RWPE1 (cell line): ENCODE results near the gene LRMDA.

ENCODE experiments used
- CTCF ChIA-PET: fragments of 350-600 bp; sonication (Branson Sonifier 250); formaldehyde crosslinking; extraction: SDS; loops from one replicate; lab custom pipeline; 2021; lab: Yijun Ruan, JAX
- POLR2A ChIA-PET: fragments of 400-600 bp; formaldehyde crosslinking; extraction: SDS; loops from one replicate; lab custom pipeline; 2020; ENCODE audit warnings: antibody characterized with exemption; ENCODE audit not compliant: low non-redundant PET; lab: Yijun Ruan, JAX
- DNase-seq: peaks from one replicate; pipeline ENCODE4 v3.0.0; 2012; ENCODE audit warnings: low spot score
- H3K27ac ChIP-seq: fragments of 450-650 bp; 2 replicates; pipeline ENCODE4 v1.5.1; 2017
- CTCF ChIP-seq: fragments of 450-650 bp; conservative IDR thresholded peaks from 2 replicates; pipeline ENCODE4 v1.5.1; 2017; ENCODE audit warnings: low read depth, mild to moderate bottlenecking

The LRMDA gene

DNA sequence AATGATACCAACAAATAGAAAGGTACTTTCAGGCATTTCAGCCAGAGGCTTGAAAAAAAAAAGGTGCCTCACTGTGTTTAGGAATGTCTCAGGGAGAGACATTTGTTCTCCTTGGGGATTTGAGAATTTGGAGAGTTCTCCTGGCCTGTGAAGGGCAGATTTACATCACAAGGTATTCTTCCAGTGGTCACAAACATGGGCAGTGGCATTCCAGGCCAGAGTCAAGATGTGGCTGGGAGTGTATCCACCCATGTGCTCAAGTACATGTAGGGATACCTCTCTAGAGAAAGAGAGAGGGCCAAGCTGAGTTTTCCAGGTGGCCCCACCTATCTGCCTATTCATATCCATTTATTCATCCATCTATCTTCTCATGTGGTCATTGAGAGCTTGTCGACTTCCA lies 253.8 kb downstream of the LRMDA start:
- H3K27ac ChIP-seq: no peak overlapping the region
- TF ChIP-seq CTCF: no peak
- no peak for DNase-seq
- ChIA-PET CTCF (interaction anchor here (2.1 kb wide), 1 partner anchor 13 kb away, joined by 15 read pairs; no protein-coding TSS in a partner anchor), POLR2A (no interaction called here)

DNA sequence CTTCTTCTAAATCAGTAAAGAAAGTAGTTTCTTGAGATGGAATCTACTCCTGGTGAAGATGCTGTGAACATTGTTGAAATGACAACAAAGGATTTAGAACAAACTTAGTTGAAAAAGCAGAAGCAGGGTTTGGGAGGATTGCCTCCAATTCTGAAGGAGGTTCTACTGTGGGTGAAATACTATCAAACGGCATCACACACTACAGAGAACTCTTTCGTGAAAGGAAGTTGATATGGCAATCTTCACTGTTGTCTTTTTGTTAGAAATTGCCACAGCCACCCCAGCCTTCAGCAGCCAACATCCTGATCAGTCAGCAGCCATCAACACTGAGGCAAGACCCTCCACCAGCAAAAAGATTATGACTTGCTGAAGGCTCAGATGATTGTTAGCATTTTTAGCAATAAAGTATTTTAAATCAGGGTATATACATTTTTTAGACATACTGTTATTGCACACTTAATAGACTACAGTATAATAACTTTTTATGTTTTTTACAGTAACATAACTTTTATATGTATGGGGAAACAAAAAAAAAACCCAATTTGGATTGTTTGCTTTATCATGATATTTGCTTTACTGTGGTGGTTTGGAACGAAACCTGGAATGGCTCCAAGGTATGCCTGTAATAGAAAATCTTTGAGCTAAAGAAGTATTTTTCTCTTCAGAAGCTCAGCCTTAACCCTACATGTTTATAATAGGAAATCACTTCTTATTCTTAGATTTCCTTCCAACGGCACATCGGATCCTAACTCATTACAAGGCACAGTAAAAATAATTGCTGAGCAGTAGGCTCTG lies 257.3 kb downstream of the LRMDA start:
- no peak for DNase-seq
- no peak overlapping the region for H3K27ac ChIP-seq
- no peak for TF ChIP-seq CTCF
- POLR2A ChIA-PET: no interaction called here
- CTCF ChIA-PET: interaction anchor here (0.7 kb wide), 1 partner anchor 30 kb away, joined by 3 read pairs; no protein-coding TSS in a partner anchor

GRCh38 chr10:75693489-75693888 lies 262.1 kb downstream of the LRMDA start:
- no peak for TF ChIP-seq CTCF
- POLR2A ChIA-PET: no interaction called here
- CTCF ChIA-PET: interaction anchor here (0.8 kb wide), 1 partner anchor 16 kb away, joined by 4 read pairs; no protein-coding TSS in a partner anchor
- DNase-seq: no peak
- no peak overlapping the region for H3K27ac ChIP-seq

DNA sequence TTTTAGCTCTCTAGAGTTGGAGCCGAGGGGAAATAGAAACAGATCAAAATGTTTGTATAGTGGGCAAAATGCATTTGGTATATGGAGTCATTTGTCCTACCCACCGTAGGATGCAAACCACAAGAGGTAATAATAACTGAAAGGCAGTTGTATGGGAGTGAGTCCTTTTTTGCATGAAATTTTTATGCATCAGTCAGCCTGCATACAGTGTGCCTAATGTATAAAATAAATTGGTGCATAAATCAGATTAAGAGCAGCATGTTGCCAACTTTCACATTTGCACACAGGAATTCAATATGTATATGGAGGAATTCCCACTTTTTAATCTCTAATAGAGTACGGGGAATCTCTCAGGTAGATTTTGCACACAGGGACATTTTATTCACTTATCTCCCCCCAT lies 262.8 kb downstream of the LRMDA start:
- H3K27ac ChIP-seq: no peak overlapping the region
- no peak for DNase-seq
- CTCF ChIA-PET: no interaction called here
- no peak for TF ChIP-seq CTCF
- POLR2A ChIA-PET: no interaction called here

DNA sequence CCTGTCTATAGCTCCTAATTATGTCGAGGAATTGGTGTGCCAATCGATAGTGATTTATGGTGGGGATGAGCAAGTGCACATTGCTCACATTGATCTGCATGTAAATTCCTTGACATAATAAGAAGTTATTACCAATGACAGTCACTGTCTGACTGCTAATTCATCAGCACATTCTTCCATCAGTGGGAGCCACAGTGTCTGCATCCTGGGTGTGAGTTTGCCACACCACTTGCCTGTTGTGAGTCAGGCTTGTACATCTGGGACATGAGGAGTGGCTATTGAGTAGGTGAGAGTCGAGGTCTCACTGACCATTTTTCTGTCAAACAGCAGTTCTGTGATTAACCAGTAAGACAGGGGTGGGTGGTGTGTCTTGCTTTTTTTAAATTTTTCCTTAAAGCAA lies 263.4 kb downstream of the LRMDA start:
- POLR2A ChIA-PET: no interaction called here
- DNase-seq: no peak
- no peak overlapping the region for H3K27ac ChIP-seq
- CTCF ChIA-PET: interaction anchor here (0.5 kb wide), 1 partner anchor 108 kb away, joined by 5 read pairs; no protein-coding TSS in a partner anchor
- TF ChIP-seq CTCF: no peak

- ChIA-PET POLR2A (no interaction called here), CTCF (no interaction called here)
- no peak for DNase-seq
- TF ChIP-seq CTCF: no peak
- no peak overlapping the region for H3K27ac ChIP-seq
Observed at GRCh38 chr10:75695994-75696393, 264.6 kb downstream of the LRMDA start.
